Neural progenitor cell (in vitro differentiated cells): ENCODE data around the gene ARHGAP26.

ENCODE experiments used
- CTCF ChIP-seq: fragments of 200-600 bp; sonication (generic); IDR thresholded peaks from 2 replicates; pipeline ENCODE4 v1.5.1; 2017; ENCODE audit warnings: antibody characterized with exemption, mild to moderate bottlenecking
- EZH2 ChIP-seq: fragments of 200-600 bp; sonication (generic); IDR thresholded peaks from 2 replicates; pipeline ENCODE4 v1.6.1; 2017; ENCODE audit warnings: antibody characterized with exemption, mild to moderate bottlenecking, moderate library complexity
- EZH2phosphoT487 ChIP-seq: fragments of 200-600 bp; sonication (generic); IDR thresholded peaks from 2 replicates; pipeline ENCODE4 v1.6.1; 2017; ENCODE audit warnings: antibody characterized with exemption

- TF ChIP-seq CTCF (no peak), EZH2 (no peak), EZH2phosphoT487 (no peak)
Observed at GRCh38 chr5:142820447-142820846, 50.3 kb downstream of the ARHGAP26 start.
